GM23248 (cell line): ENCODE measurements around the gene ELK3. TPM values are rescaled to one million over a fixed set of nuclear protein-coding genes. Genes with fewer than 3 reads are reported as not detected.

Experiments used
- DNase-seq: peaks from one replicate; pipeline ENCODE4 v3.0.0-alpha.2; 2015
- H2AFZ ChIP-seq: fragments of 200-600 bp; sonication (generic); 2 replicates; pipeline ENCODE4 v1.6.1; 2016; ENCODE audit warnings: antibody characterized with exemption
- H3F3A ChIP-seq: fragments of 200-600 bp; sonication (generic); 2 replicates; pipeline ENCODE4 v1.6.1; 2016; ENCODE audit warnings: mild to moderate bottlenecking, antibody characterized with exemption, mixed run types; ENCODE audit not compliant: insufficient read depth
- H3K27ac ChIP-seq: fragments of 200-600 bp; sonication (generic); 2 replicates; pipeline ENCODE4 v1.5.1; 2016; ENCODE audit warnings: mild to moderate bottlenecking
- H3K27me3 ChIP-seq: fragments of 200-600 bp; sonication (generic); replicated peaks from 2 replicates; pipeline ENCODE4 v1.6.1; 2016; ENCODE audit warnings: mild to moderate bottlenecking; ENCODE audit not compliant: insufficient read depth
- H3K36me3 ChIP-seq: fragments of 200-600 bp; sonication (generic); 2 replicates; pipeline ENCODE4 v1.6.1; 2016; ENCODE audit warnings: low read depth, mild to moderate bottlenecking
- H3K4me1 ChIP-seq: fragments of 200-600 bp; sonication (generic); 2 replicates; pipeline ENCODE4 v1.6.1; 2016; ENCODE audit warnings: mild to moderate bottlenecking; ENCODE audit not compliant: insufficient read depth
- H3K4me2 ChIP-seq: fragments of 200-600 bp; sonication (generic); one replicate; pipeline ENCODE4 v1.6.1; 2016; ENCODE audit warnings: mild to moderate bottlenecking; ENCODE audit not compliant: unreplicated experiment
- H3K4me3 ChIP-seq: fragments of 200-600 bp; sonication (generic); 2 replicates; pipeline ENCODE4 v1.5.1; 2016; ENCODE audit warnings: mild to moderate bottlenecking
- H3K79me2 ChIP-seq: fragments of 200-600 bp; sonication (generic); 2 replicates; pipeline ENCODE4 v1.6.1; 2016; ENCODE audit warnings: mild to moderate bottlenecking; ENCODE audit not compliant: insufficient read depth
- H3K9ac ChIP-seq: fragments of 200-600 bp; sonication (generic); 2 replicates; pipeline ENCODE4 v1.6.1; 2016; ENCODE audit warnings: mild to moderate bottlenecking
- H3K9me2 ChIP-seq: fragments of 200-600 bp; sonication (generic); 2 replicates; pipeline ENCODE4 v1.6.1; 2016; ENCODE audit warnings: mixed run types, mild to moderate bottlenecking, moderate library complexity; ENCODE audit not compliant: insufficient read depth
- H3K9me3 ChIP-seq: fragments of 200-600 bp; sonication (generic); one replicate; pipeline ENCODE4 v1.6.1; 2017; ENCODE audit warnings: low read depth
- H4K20me1 ChIP-seq: fragments of 200-600 bp; sonication (generic); 2 replicates; pipeline ENCODE4 v1.6.0; 2016; ENCODE audit not compliant: insufficient read depth
- EZH2 ChIP-seq: fragments of 200-600 bp; sonication (generic); IDR thresholded peaks from 2 replicates; pipeline ENCODE4 v1.6.1; 2018; ENCODE audit warnings: antibody characterized with exemption, mild to moderate bottlenecking; ENCODE audit not compliant: insufficient read depth, poor library complexity, severe bottlenecking
- EZH2phosphoT487 ChIP-seq: fragments of 200-600 bp; sonication (generic); IDR thresholded peaks from 2 replicates; pipeline ENCODE4 v1.6.1; 2018; ENCODE audit warnings: antibody characterized with exemption, moderate library complexity, mild to moderate bottlenecking, low read depth; ENCODE audit not compliant: insufficient read depth
- WGBS, 2 experiments: methylation state at CpG; one replicate each; pipeline ENCODE4 v1.1.6; 2015 to 2017; ENCODE audit warnings: low lambda C conversion rate in 2 of 2, low coverage in 1 of 2; ENCODE audit errors: missing lambda C conversion rate in 2 of 2; 5-methylcytosine and 5-hydroxymethylcytosine counted together
- in situ Hi-C: fragments of 300-500 bp; cut with MboI; formaldehyde crosslinking; loops from 2 replicates; pipeline ENCODE4 v1.15.0; 2020
- polyA plus RNA-seq: library from polyadenylated mRNA; unstranded; fragments of >200 nt; fragmentation: Nextera tagmentation; extraction: Ambion mirVana; gene quantifications from 2 replicates; pipeline ENCODE4 v1.2.1, GENCODE V29; 2016
- total RNA-seq: library from RNA; depleted of rRNA; stranded (reverse); fragments of >200 nt; shearing (Covaris generic); gene quantifications from 2 replicates; pipeline ENCODE4 v1.2.3, GENCODE V29; 2014

Gene ELK3
- total and polyA plus RNA-seq, 2 experiments from 2014 or later: 31.9 to 51.9 TPM

- Histone ChIP-seq H3K36me3 (peaks cover 24% of the 10 kb centered on the region; the same call in 1 of the 2 replicates), H3K79me2 (peaks cover 100% of the 10 kb centered on the region), H3K9ac (no peak overlapping the region), H3K9me2 (no peaks in the 10 kb centered on the region), H3K27me3 (no peaks in the 10 kb centered on the region), H3F3A (peaks cover 70% of the 10 kb centered on the region), H4K20me1 (no peaks in the 10 kb centered on the region), H3K4me3 (no peak overlapping the region), H3K27ac (peak overlapping the region; percentile 61; the same call in 1 of the 2 replicates), H3K9me3 (no peaks in the 10 kb centered on the region), H3K4me2 (no peak overlapping the region), H3K4me1 (peaks cover 12% of the 10 kb centered on the region), H2AFZ (no peak overlapping the region)
- TF ChIP-seq EZH2: no peak
- TF ChIP-seq EZH2phosphoT487: no peak
- DNase-seq: no peak
- WGBS, 2 experiments: 80 to 86% methylated on average over 7 of the region's 7 CpGs
- in situ Hi-C loops: no loop called here
These were observed 56.0 kb downstream of the ELK3 start for GRCh38 chr12:96250119-96250685.

- peak; percentile 85 for DNase-seq
- peaks cover 78% of the 10 kb centered on the region for H3F3A ChIP-seq
- H3K9me2 ChIP-seq: no peaks in the 10 kb centered on the region
- H3K4me1 ChIP-seq: peaks cover 21% of the 10 kb centered on the region
- H3K79me2 ChIP-seq: peaks cover 100% of the 10 kb centered on the region
- H3K4me3 ChIP-seq: no peak overlapping the region
- H2AFZ ChIP-seq: no peak overlapping the region
- peaks cover 15% of the 10 kb centered on the region; the same call in 1 of the 2 replicates for H3K36me3 ChIP-seq
- H3K9me3 ChIP-seq: no peaks in the 10 kb centered on the region
- H4K20me1 ChIP-seq: no peaks in the 10 kb centered on the region
- H3K27me3 ChIP-seq: no peaks in the 10 kb centered on the region
- H3K4me2 ChIP-seq: peak overlapping the region; percentile 8
- peak overlapping the region; percentile 80 for H3K27ac ChIP-seq
- H3K9ac ChIP-seq: peak overlapping the region; percentile 55
- in situ Hi-C loops: no loop called here
- TF ChIP-seq EZH2phosphoT487: no peak
- no peak for TF ChIP-seq EZH2
- WGBS, 2 experiments: 21% methylated on average over 8 of the region's 8 CpGs
These were observed 60.9 kb downstream of the ELK3 start for GRCh38 chr12:96255077-96255476.

GRCh38 chr12:96256672-96257361 is 62.6 kb downstream of the ELK3 start:
- Histone ChIP-seq H3K9ac (no peak overlapping the region), H3K4me2 (no peak overlapping the region), H3K79me2 (peaks cover 92% of the 10 kb centered on the region), H3K27me3 (no peaks in the 10 kb centered on the region), H3K9me2 (no peaks in the 10 kb centered on the region), H3F3A (peaks cover 88% of the 10 kb centered on the region), H2AFZ (no peak overlapping the region), H3K36me3 (peaks cover 22% of the 10 kb centered on the region), H3K4me3 (no peak overlapping the region), H3K27ac (peak overlapping the region; percentile 80), H4K20me1 (no peaks in the 10 kb centered on the region), H3K9me3 (no peaks in the 10 kb centered on the region), H3K4me1 (peaks cover 26% of the 10 kb centered on the region)
- in situ Hi-C loops: no loop called here
- no peak for DNase-seq
- 87 to 91% methylated on average over 7 of the region's 7 CpGs for WGBS, 2 experiments
- no peak for TF ChIP-seq EZH2phosphoT487
- TF ChIP-seq EZH2: no peak

- WGBS, 2 experiments: 70 to 84% methylated on average over 2 of the region's 2 CpGs
- TF ChIP-seq EZH2 (no peak), EZH2phosphoT487 (no peak)
- DNase-seq: no peak
- Histone ChIP-seq H3K79me2 (peaks cover 90% of the 10 kb centered on the region), H3F3A (peaks cover 92% of the 10 kb centered on the region), H2AFZ (no peak overlapping the region), H3K9me3 (no peaks in the 10 kb centered on the region), H3K4me1 (peaks cover 26% of the 10 kb centered on the region), H3K9ac (peak overlapping the region; percentile 39; the same call in 1 of the 2 replicates), H3K9me2 (no peaks in the 10 kb centered on the region), H4K20me1 (no peaks in the 10 kb centered on the region), H3K4me2 (no peak overlapping the region), H3K27ac (peak overlapping the region; percentile 61), H3K36me3 (peaks cover 16% of the 10 kb centered on the region), H3K27me3 (no peaks in the 10 kb centered on the region), H3K4me3 (no peak overlapping the region)
- in situ Hi-C loops: no loop called here
These were observed 63.5 kb downstream of the ELK3 start for GRCh38 chr12:96257550-96258103.
